ENCODE data around the gene AHNAK.

AHNAK gene

DNA sequence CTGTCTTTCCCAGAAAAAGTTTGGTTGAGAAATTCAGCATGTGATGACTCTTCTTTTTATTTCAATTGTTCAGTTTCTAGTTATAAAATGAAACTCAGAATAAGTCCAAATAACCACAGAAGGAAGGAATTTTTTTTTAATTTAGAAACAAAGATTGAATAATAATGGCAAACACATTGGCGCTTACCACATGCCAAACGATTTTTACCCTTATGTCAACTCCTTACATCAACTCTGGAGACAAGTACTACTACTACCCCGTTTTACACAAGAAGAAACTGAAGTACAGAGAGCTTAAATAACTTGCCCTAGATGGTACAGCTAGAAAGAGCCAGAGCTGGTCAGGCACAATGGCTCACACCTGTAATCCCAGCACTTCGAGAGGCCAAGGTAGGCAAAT is 52.4 kb downstream of the AHNAK start:
- DNase-seq: no peak
- Histone ChIP-seq H3K27me3 (replicated peaks) (no peaks in the 10 kb centered on the region), H3K27ac (no peak overlapping the region), H3K36me3 (replicated peaks) (no peaks in the 10 kb centered on the region), H3K4me3 (ENCODE audit: low read depth, low read length) (no peak overlapping the region)
- in situ Hi-C loops (cut with HindIII; ENCODE audit: low pct_ligation_motif_present, low sequenced_read_pairs): no loop called here
- TF ChIP-seq, protein P1, sequence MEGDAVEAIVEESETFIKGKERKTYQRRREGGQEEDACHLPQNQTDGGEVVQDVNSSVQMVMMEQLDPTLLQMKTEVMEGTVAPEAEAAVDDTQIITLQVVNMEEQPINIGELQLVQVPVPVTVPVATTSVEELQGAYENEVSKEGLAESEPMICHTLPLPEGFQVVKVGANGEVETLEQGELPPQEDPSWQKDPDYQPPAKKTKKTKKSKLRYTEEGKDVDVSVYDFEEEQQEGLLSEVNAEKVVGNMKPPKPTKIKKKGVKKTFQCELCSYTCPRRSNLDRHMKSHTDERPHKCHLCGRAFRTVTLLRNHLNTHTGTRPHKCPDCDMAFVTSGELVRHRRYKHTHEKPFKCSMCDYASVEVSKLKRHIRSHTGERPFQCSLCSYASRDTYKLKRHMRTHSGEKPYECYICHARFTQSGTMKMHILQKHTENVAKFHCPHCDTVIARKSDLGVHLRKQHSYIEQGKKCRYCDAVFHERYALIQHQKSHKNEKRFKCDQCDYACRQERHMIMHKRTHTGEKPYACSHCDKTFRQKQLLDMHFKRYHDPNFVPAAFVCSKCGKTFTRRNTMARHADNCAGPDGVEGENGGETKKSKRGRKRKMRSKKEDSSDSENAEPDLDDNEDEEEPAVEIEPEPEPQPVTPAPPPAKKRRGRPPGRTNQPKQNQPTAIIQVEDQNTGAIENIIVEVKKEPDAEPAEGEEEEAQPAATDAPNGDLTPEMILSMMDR (IDR thresholded peaks at IDR 0.05; ENCODE audit: low read depth, low read length, missing control alignments): no peak

DNA sequence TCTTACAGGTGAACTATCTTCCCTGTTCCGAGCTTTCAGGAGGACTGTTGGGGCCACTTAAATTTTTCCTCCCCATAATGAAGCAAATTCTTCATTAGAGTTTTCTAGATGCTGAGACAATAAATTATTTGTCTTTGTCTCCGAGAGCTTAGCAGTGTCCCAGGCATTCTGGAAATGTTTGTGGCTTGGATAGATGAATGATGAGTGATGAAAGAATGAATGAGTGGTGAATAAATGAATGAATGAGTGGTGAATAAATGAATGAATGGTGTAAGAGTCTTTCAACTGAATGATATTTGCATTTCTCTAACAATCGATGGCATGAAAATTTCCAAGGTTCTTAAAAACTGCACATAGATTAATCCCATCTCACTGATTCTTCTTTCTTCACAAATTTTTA is 52.8 kb downstream of the AHNAK start:
- in situ Hi-C loops (cut with HindIII; ENCODE audit: low pct_ligation_motif_present, low sequenced_read_pairs): no loop called here
- TF ChIP-seq, protein P1 (IDR thresholded peaks at IDR 0.05; ENCODE audit: low read depth, low read length, missing control alignments): no peak
- H3K36me3 ChIP-seq (replicated peaks): no peaks in the 10 kb centered on the region
- no peak overlapping the region for H3K4me3 ChIP-seq (ENCODE audit: low read depth, low read length)
- no peaks in the 10 kb centered on the region for H3K27me3 ChIP-seq (replicated peaks)
- DNase-seq: no peak
- H3K27ac ChIP-seq: no peak overlapping the region

DNA sequence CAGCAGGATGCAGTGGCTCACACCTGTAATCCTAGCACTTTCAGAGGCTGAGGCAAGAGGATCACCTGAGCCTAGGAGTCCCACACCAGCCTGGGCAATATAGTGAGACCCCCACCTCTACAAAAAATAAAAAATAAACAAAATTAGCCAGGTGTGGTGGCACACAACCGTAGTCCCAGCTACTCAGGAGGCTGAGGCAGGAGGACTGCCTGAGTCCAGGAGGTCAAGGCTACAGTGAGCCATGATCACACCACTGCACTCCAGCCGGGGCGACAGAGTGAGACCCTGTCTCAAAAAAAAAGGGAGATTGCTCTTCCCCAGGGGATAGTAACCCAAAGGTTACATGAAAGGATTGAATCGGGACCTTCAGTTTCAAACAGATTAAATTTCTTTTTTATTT is 54.0 kb downstream of the AHNAK start:
- in situ Hi-C loops (cut with HindIII; ENCODE audit: low pct_ligation_motif_present, low sequenced_read_pairs): no loop called here
- no peak overlapping the region for H3K4me3 ChIP-seq (ENCODE audit: low read depth, low read length)

DNA sequence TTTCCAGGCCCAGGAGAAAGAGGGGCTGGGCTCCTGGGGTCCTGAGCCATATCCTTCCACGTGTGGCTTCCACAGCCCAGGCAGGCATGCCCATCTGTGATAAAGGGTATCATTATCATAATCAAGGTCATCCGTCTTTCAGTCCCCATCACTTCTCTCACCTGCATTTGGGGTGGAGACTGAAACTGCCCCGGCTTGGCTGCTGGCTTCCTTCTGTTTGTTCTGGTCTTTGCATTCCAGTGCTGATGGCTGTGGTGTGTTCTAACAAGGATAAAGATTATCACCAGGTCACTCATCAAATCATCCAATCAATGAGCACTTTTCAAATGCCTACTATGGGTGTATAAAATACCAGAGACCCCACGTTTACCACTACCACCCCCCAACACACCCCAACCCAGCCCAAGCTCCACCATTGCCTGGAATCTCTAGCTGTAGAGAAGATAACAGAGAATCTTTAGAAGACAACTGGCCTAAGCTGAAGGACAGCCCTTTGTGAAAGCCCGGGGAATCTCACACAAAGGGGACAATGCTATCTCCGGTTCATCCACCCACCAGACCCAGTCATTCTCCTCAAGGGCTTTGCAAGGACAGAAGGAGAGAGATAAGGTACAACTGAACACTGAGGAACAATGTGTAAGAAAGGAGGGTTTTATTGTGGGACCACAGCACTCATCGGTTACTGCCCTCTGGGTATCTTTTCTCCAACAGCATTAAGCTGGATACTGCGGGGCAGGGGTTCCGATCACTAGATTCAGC is 54.9 kb downstream of the AHNAK start:
- Histone ChIP-seq H3K4me3 (ENCODE audit: low read depth, low read length) (no peak overlapping the region), H3K27me3 (replicated peaks) (no peaks in the 10 kb centered on the region), H3K36me3 (replicated peaks) (no peaks in the 10 kb centered on the region), H3K27ac (no peak overlapping the region)
- no peak for DNase-seq
- in situ Hi-C loops (cut with HindIII; ENCODE audit: low pct_ligation_motif_present, low sequenced_read_pairs): no loop called here
- TF ChIP-seq, protein P1 (IDR thresholded peaks at IDR 0.05; ENCODE audit: low read depth, low read length, missing control alignments): no peak

More for the DNA sequence above, 54.0 kb downstream of the AHNAK start:
- H3K36me3 ChIP-seq (replicated peaks): no peaks in the 10 kb centered on the region
- TF ChIP-seq, protein P1 (IDR thresholded peaks at IDR 0.05; ENCODE audit: low read depth, low read length, missing control alignments): no peak
- no peak overlapping the region for H3K27ac ChIP-seq
- no peak for DNase-seq
- no peaks in the 10 kb centered on the region for H3K27me3 ChIP-seq (replicated peaks)

DNA sequence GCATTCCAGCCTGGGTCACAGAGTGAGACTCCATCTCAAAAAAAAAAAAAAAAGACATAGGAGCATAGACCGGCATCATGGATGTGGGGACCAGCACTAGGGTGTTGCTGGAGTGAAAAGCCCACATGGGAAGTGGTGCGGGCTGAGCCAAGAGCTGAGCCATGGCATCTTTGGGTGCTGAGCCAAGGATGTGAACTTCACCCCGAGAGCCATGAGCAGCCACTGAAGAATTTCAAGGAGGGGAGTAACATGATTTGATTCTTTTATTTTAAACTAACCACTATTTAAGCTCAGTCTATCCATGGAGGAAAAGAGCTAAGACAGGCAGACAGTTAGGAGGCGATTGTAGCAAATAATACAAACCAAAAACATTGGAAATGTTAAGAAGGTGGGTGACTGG is 57.4 kb downstream of the AHNAK start:
- H3K27ac ChIP-seq: no peak overlapping the region
- H3K4me3 ChIP-seq (ENCODE audit: low read depth, low read length): no peak overlapping the region
- in situ Hi-C loops (cut with HindIII; ENCODE audit: low pct_ligation_motif_present, low sequenced_read_pairs): no loop called here
- no peaks in the 10 kb centered on the region for H3K36me3 ChIP-seq (replicated peaks)
- DNase-seq: no peak
- no peaks in the 10 kb centered on the region for H3K27me3 ChIP-seq (replicated peaks)
- TF ChIP-seq, protein P1 (IDR thresholded peaks at IDR 0.05; ENCODE audit: low read depth, low read length, missing control alignments): no peak
